A204.1 (cell line): Measurements from ENCODE around the gene SPRTN.

Experiments
- FAIRE-seq: peaks from 2 replicates; lab custom pipeline; 2012; peaks lifted over from hg19 to GRCh38; lab: Jason Lieb, UNC

The SPRTN gene

DNA sequence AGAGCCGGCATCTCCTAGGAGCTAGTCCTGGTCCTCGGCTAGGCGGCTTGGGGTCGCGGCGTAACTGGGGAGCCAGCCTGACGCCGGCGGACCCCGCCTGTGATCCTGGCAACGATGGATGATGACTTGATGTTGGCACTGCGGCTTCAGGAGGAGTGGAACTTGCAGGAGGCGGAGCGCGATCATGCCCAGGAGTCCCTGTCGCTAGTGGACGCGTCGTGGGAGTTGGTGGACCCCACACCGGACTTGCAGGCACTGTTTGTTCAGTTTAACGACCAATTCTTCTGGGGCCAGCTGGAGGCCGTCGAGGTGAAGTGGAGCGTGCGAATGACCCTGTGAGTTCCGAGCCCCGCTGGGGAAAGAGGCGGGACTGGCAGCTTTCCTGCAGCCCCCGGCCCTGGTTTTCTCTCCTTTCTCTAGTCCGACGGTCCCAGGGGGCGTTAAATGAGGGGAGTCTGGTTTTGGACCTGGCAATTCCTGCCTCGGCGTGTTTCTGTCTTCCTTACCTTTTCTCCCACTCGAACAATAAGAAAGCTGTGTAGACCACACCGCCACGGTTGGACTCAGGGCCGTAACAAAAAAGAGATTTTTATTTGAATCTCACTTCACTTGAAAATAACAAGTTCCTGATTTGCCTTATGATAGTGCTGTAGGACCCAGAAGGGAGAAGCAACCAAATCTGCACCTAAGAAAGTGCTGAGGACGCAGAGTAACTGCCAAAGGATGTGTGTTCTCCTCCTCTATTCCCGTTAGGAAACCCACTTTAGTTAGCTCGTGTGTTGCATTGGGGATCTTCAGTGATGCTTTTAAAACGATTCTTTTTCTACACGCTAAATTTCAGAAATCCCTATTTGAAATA lies at the start of gene SPRTN:
Gene SPRTN (plus strand): TSS at position 24 of the 859 bp plus-strand sequence. CDS start 91 bp downstream, at position 115.
- FAIRE-seq, result no peak

- FAIRE-seq, result no peak
Observed at GRCh38 chr1:231295938-231296337, 42.2 kb upstream of the SPRTN start.

DNA sequence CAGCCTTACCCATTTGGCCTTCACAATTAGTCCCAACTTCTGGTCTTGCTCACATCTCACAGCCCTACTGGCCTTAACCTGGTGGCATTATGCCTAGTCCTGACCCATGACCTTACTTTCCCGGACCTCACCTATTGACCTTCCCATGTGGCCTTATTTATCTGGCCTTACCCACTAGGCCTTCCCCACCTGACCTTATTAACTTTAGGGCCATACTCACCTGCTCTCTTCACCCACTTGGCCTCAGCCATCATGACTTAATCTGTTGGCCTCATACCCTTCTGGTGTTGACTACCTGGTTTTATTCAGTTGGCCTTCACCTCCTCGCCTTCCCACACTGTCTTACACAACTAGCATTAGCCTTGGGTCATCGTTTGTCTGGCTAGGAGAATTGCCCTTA lies 36.1 kb upstream of the SPRTN start:
- no peak for FAIRE-seq

DNA sequence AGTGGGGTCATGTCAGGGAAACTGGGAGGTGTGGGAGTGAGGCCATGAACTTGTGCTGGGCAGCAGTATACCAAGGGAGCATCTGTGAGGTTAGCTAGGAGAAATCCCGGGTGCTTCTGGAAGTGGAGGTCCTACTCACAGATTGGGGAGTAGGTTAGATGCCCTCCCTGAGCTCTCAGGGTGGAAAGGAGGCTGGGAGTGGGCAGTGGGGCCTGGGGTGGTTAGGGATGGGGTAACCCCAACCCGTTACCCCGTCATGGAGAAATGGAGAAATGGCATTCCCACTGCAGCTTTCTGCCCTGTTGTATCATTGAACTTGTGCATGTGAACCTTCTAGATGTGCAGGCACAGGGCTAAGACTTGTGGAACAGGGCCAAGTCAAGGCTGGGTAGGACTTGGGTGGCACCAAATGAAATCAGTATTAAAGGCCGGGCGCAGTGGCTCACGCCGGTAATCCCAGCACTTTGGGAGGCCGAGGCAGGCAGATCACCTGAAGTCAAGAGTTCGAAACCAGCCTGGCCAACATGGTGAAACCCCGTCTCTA lies 27.6 kb upstream of the SPRTN start:
- FAIRE-seq, result no peak

- no peak for FAIRE-seq
Observed at GRCh38 chr1:231311720-231312431, 26.2 kb upstream of the SPRTN start.

GRCh38 chr1:231312432-231312788 lies 25.7 kb upstream of the SPRTN start:
- FAIRE-seq, result no peak

DNA sequence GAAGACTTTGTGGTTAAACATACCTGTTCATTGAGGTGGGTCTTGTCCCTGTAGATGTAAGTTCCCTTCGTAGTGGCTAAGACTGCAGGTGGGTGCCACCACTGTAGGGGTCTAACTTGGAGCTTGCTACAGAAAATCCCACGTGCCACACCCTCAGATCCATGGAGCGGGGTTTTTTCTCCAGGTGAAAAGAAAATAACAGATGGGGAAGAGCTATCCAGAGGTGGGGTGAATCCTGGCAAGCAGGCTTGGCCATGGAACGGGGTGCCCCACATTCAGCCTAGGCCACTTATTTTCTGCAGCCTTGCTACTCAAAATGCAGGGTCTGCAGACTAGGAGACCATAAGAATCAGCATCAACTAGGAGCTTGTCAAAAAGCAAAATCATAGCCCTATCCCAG lies 24.4 kb upstream of the SPRTN start:
- FAIRE-seq, result no peak

DNA sequence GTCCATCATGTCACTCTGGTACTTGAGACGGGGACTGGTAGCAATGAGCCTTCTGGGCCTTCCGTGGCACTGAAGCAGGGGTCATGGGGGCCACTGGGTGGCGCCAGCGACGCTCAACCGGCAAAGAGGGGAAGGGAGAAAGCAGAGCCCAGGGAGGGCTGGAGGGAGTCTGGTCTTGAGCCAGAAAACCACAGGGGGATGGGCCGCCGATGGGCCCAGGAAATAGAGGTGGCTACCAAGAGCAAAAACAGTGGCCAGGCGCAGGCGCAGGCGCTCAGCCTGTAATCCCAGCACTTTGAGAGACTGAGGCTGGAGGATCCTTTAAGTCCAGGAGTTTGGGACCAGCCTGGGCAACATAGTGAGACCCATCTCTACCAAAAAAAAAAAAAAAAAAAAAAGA lies 22.2 kb upstream of the SPRTN start:
- FAIRE-seq, result no peak

- FAIRE-seq, result no peak
Observed at GRCh38 chr1:231317306-231318014, 20.6 kb upstream of the SPRTN start.

DNA sequence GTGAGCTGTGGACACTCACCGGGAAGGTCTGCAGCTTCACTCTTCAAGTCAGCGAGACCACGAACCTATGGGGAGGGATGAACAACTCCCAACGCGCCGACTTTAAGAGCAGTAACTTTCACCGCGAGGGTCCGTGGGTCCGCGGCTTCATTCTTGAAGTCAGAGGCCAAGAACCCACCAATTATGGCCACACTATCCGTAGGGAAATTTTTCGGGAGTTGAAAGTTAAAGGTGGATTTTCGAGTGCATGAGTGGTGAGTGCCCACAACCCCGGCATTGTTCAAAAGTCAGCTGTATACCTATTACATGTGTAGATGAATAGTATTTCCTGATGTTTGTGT lies 20.1 kb upstream of the SPRTN start:
- no peak for FAIRE-seq

DNA sequence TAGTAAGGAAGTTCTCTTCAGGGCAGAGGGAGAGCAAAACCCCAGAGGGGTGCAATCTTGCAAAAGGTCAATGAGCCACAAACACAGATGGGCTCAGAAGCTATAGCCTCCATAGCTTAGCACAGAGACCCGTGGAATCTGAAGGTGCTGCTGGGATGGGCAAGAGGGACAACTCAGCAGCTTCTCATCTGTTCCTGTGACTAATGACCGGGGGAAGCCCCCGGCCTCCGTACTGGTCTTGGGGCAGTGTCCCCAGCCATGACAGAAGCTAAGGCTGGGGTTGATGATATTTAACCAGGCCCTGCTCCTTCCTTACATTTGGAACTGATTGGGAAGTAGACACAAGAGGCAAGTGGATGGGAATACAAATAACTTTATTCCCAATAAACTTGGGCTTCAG lies 19.5 kb upstream of the SPRTN start:
- no peak for FAIRE-seq

- FAIRE-seq, result no peak
Observed at GRCh38 chr1:231319080-231319479, 19.0 kb upstream of the SPRTN start.

DNA sequence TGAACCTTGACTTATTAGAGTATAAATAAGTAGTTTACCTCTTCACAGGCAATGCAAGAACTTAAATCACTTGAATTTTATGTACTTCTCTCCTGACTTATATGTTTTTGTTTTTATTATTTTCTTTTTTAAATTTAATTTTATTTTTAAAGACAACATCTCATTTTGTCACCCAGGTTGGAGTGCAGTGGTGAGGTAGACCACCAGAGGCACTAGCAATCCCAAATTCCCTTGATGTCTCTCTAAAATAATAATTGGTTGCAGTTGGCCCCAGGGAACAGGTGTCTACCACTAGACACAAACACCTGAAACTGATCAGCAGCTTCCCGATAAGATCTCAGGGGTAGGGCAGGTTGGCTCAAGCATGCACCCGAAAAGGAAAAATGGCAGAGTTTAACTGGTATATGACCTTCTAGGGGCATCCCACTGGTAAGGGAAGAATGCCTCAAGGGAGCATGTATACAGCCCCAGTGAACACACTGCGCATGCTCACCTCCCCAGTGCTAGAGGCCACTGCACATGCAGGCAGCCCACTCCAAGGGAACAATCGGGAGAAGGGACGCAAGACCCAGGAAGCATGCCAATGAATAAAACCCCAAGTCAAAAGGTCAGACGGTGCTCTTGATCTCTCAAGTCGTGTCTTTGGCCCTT lies 15.1 kb upstream of the SPRTN start:
- FAIRE-seq, result no peak

- FAIRE-seq, result no peak
Observed at GRCh38 chr1:231324660-231325059, 13.4 kb upstream of the SPRTN start.

- FAIRE-seq, result no peak
Observed at GRCh38 chr1:231326248-231326647, 11.8 kb upstream of the SPRTN start.

GRCh38 chr1:231327617-231328016 lies 10.5 kb upstream of the SPRTN start:
- no peak for FAIRE-seq

DNA sequence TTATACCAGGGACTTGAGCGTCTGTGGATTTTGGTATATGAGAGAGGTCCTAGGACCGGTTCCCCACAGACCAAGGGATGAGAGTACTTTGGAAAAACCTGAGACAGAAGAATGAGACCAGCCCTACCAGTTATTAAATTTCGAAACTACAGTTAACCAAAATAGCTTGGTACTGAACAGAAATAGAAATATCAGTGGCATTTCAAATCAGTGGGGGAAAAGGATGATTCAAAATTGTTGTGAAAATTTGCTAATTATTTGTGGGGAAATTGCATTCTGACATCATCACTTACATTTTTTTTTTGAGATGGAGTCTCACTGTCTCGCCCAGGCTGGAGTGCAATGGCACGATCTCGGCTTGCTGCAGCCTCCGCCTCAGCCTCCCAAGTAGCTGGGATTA lies 8.6 kb upstream of the SPRTN start:
- no peak for FAIRE-seq

DNA sequence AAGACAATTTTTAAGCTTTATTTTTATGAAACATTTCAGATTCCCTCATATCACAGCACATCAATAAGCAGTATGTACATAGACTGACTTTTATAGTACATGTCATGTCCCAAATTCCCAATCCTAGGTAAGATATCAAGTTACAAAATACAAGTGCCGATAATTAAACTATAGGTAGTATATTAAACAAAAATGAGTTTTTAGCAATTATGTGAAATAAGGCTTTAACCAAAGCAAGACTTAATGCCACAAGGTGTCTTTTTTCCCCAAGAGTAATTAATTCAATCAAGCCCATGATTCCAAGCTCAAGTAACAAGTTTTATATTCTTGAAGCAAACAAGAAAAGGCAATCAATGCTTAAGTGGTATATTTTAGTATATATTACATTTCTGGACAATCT lies 5.3 kb upstream of the SPRTN start:
- no peak for FAIRE-seq

DNA sequence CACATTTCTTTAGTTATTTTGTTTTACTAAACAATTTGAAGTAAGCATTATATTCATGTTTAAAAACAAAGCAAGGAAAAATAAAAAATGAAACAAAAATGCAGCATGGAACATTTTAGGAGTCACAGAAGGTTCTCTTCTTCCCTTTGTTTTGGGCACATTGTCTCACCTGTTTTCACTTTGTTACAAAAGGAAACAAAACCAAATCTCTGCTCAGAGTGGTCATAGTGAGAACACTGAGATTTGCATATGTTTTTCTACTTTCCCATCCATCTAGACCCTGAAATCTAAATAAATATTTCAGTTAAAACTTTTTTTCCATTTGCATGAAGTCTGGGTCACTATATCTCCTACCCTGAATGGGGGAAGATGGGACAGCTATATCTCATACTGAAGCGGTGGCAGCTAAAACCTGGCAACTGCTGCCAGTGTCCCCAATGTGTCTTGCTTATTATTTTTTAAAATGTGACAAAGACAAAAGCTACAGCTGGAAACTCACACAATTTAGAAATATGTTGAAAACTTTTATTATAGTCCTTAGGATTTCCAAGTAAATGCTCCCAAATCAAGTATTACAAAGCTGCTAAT lies 3.9 kb upstream of the SPRTN start:
- FAIRE-seq, result no peak

- FAIRE-seq, result no peak
Observed at GRCh38 chr1:231334952-231335351, 3.1 kb upstream of the SPRTN start.

GRCh38 chr1:231335663-231336602 lies 2.2 kb upstream of the SPRTN start:
- no peak for FAIRE-seq
